GM12801 (cell line): ENCODE results near the gene MBOAT2.

Experiments used
- TF ChIP-seq, protein P1 (sequence below): IDR thresholded peaks from one replicate; pipeline ENCODE4 v1.5.1; 2011; ENCODE audit warnings: control low read depth; ENCODE audit not compliant: insufficient read length; ENCODE audit errors: extremely low read depth

MBOAT2 gene

DNA sequence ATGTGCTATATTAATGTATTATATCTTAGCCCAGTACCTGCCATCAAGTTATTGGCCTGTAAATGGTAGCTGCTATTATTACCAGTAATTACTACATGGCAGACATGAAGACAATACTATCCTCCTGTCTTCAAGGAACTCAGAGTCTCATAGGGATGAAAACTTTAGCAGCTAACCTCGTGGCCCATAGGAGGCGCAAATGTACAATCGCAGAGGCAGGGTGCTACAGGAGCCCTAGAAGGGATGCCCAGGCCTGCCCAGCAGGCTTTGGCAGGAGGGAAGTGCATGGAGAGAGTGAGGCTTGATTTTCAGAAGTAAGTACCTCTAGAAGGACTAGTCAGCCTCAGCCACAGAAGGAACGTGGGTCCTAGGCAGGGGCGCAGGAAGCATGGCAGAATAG lies 121.4 kb downstream of the MBOAT2 start:
- TF ChIP-seq, protein P1, sequence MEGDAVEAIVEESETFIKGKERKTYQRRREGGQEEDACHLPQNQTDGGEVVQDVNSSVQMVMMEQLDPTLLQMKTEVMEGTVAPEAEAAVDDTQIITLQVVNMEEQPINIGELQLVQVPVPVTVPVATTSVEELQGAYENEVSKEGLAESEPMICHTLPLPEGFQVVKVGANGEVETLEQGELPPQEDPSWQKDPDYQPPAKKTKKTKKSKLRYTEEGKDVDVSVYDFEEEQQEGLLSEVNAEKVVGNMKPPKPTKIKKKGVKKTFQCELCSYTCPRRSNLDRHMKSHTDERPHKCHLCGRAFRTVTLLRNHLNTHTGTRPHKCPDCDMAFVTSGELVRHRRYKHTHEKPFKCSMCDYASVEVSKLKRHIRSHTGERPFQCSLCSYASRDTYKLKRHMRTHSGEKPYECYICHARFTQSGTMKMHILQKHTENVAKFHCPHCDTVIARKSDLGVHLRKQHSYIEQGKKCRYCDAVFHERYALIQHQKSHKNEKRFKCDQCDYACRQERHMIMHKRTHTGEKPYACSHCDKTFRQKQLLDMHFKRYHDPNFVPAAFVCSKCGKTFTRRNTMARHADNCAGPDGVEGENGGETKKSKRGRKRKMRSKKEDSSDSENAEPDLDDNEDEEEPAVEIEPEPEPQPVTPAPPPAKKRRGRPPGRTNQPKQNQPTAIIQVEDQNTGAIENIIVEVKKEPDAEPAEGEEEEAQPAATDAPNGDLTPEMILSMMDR, result no peak

DNA sequence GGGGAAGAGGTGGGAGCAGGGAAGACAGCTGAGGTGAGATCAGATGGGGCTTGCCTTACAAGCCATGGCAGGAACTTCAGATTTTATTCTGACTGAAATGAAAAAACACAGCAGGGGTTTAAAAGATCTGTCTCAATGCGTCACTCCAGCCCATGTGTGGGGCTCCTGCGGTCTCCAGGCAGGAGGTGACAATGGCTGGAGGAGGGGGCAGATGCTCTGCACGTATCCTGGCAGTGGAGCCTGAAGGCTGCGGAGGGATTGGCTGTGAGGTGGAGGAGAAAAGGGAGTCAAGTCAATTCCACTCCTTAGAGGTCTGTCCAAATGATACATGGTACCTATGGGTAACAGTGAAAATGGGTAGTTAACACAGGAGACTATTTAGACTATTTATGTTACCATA lies 125.6 kb downstream of the MBOAT2 start:
- TF ChIP-seq, protein P1, result no peak

DNA sequence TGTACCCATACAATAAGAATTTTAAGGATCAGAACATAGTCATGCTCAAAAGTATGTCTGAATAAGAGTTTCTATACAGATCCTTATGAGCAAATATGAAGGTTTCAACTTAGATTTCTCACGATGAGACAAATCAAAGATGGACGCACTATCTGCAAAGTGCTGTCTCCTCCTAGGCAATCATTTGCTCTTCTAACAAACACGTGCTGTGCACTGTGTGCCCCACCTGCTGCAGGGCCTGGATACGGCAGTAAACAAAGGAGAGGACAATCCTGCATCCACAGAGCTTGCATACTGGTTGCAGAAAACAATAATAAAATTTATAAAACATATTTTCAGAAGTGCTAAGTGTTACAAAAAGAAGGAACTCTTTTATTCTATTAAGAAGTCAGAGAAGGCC lies 126.2 kb downstream of the MBOAT2 start:
- TF ChIP-seq, protein P1, result no peak

DNA sequence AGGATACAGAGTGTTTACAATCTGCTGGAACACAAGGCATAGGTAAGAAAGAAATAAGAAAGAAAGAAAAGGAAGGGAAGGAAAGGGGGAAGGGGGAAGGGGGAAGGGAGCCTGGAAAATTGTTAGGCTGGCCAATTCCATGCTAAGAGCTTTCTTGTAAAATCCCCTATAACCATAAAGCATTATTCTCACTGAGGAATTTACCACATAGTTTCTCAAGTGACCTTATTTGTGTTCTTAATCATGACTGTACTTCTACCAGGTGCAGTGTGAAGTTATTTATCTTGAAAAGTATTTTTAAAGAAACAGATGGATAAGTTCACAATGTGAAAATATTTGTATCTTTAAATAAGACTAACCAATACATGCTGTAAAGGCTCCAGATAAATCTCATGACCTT lies 126.9 kb downstream of the MBOAT2 start:
- TF ChIP-seq, protein P1, result no peak

DNA sequence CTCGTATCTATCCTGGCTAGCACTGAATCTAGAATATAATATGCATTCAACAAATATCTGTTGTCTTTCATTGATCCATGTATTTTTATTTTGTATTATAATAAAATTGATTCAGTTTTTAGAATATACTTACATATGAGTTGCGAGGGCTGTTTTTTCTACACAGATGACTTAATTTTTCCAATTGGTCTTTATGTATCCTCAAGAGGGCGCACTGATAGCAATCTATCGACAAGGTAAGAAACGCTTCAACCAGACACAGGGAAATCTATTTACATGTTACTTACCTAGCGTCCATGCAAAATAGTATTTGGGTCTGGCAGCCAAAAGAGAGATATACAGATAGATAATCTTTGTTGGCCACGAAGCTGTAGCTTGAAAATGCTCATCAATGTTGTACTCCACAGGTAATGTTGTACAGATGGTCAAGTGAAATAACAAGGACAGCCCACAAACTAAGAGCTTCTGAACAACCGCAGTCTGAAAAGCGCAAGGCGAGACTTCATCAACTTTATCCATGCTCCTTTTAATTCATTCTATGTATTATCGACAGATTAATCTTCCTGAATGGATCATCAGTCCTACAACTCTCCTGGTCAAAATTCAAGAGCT lies 130.6 kb downstream of the MBOAT2 start:
- TF ChIP-seq, protein P1, result no peak

DNA sequence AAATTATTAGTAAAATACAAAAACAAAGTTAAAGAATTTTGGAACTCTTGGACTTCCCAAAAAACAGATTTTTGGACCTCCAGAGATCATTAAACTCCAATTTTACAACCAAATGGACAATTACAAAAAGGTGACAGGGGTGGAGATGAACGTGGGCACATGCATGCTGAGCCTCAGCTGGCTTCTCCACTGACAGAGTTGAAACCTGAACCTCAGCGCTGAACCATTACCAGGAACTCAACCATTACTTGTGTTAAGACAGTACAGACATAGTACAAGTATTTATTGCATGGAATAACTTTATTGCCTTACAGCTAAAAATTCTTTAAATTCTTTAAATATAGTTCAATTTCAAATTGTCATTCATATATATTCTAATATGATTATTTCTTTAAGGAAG lies 133.0 kb downstream of the MBOAT2 start:
- TF ChIP-seq, protein P1, result no peak

DNA sequence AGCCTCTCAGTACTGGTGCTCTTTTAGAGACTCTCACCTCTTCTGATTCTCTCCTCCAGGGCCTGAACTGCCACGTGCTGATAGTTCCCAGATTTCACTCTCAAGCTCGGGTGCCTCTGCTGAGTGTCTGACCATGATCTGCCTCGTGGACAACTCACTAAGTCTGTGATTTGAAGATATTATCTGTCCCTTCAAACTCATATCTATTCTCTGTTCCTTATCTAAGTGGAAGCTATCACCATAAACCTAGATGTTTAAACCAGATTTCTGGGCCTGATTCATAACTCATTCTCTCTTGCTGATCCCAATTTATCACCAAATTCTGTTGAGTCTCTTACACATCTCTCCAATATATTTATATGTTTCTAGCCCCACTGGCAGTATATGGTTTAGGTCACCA lies 136.1 kb downstream of the MBOAT2 start:
- TF ChIP-seq, protein P1, result no peak

DNA sequence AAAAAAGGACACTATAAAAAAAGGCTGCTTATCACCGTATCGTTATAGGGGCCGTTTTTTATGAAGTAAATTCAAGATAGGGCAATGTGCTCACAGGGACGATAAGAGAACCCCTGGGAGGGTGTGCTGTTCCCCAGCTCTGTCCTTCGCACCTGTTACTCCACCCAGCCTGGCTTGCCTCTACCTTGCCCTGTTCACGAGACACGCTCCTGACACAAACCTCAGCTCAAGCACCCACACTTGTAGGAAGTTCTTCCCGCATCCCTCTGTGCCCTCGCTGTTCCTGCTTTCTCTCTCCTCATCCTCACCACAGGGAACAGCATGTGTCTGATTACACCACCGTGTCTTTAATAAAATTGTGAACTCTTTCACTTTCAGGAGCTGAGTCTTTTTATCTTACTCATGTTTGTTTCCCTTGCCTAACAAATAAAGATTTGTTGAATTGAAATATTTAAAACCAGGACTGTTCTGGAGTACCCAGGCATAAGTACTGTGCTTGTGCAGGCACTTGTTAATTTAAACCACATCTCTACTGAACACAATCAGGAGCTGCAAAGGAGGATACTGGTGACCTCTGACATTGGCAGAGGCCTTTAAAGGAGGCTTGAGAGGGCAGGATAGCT lies 140.0 kb downstream of the MBOAT2 start:
- TF ChIP-seq, protein P1, result no peak
